Stimulated activated CD8-positive, alpha-beta memory T cell treated with anti-CD3 and anti-CD28 coated beads, Interleukin-12 subunit alpha, Interleukin-12 subunit beta, amount 100 ng/mL, for 24 hours (primary cell): ENCODE measurements around the gene ZNF521.

Experiments used
- DNase-seq: peaks from one replicate; pipeline ENCODE4 v3.0.0-alpha.2; 2020; ENCODE audit errors: extremely low read depth

ZNF521 gene

DNA sequence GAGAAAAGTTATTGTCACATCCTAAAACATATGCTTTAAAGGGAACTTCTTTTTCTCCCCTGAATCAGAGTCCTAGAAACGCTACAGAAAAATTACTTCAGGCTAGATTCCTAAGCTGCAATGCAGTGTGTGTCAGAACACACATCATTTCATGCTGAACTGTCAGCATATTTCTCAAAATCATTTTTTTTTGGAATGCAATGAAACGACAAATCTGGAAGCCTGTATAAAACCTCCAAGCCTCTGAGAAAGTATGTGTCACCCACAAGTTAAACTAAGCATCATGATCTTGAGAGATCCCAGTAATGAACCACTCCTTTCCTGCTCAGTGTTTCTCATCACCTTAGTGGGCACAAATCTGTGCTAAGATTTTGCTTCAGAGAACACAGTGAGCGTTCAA, 276.2 kb downstream of the ZNF521 start:
- no peak for DNase-seq

- DNase-seq, result no peak
These were observed 276.6 kb downstream of the ZNF521 start for GRCh38 chr18:25075331-25075730.

DNA sequence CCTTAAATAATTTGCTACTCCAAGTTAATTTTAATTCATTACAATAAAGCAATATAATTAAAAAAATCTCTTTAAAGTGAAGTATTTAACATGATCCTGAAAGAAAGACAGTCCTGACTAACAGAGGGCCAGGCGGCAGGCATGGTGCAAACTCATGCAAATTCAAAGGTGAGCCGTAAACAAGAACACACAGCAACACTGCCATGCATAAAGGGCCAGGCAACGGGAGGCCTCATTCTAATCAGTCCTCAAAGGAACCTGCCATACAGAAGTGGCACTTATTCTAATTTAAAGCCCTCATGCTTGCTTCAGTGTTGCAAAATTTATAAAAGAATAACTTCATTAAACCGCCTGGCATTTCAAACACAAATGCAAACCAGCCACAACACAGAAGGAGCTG, 277.0 kb downstream of the ZNF521 start:
- DNase-seq, result no peak

DNA sequence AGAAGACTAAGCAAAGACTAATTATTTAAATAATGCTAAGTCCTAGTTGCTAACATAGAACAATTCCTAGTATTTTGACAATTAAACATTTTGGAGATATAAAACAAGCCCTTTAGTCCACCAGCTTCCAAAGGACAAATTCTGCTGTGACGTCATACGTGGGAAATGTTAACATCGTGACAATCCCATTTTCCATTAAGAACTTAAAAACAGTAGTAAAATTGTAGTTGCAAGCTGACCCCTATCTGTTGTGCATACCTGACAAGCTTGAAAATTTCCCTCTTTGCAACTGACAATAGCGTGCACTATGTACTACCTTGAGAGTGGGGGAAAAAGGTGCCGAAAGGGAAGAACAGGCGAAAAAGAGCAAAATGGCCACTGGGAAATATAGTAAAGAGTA, 279.8 kb downstream of the ZNF521 start:
- no peak for DNase-seq

DNA sequence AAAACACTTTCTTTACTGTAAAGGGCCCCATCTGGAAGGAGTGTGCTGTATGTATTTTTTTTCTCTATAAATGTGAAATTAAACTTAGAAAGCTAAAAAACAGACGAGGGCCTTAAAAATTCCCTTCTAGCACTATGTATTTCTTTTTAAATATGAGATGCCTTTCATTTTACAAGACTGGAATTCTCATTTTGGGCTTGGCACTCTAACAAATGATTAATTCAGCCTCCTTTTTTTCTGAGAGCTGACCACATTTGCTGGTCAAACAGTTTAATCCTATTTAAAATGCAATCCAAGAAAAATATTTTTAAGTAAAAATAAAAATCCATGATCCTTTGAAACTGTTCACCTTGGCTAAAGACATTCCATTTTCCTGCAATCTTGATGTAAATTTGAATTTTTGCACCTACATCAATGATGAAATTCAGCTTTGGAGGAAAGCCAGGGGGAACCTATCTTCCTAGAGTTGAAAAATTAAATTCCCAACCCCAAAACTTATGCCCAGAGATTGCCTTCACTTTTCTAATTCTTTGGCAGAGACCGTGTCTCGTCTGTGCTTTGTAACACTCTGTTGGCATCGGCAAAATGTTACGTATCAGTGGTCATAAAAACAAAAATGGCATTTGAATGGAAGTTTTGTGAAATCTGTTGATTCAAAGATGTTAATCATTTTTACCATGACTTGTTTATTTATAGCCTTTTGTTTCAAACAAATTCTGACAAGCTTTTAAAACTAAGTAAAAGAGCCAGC, 284.5 kb downstream of the ZNF521 start:
- DNase-seq, result no peak

DNA sequence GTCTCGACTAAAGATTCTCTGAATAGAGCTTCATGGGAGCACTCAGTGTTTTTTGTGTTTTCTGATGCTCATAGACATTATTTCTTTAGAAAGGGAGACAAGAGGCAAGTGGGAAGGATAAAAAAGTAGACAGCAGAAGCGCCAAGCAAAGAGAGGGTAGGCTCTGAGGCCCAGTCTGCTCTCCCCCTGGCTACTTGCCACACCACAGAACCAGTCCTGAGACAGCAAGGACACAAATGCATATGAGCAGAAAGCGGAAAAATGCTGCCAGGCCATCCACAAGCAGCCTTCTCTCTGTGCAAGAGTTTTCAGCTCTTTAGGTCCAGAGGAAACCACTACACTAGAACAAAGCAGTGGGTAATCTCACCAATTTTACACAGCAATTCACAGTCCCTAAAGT, 285.4 kb downstream of the ZNF521 start:
- DNase-seq, result no peak

DNA sequence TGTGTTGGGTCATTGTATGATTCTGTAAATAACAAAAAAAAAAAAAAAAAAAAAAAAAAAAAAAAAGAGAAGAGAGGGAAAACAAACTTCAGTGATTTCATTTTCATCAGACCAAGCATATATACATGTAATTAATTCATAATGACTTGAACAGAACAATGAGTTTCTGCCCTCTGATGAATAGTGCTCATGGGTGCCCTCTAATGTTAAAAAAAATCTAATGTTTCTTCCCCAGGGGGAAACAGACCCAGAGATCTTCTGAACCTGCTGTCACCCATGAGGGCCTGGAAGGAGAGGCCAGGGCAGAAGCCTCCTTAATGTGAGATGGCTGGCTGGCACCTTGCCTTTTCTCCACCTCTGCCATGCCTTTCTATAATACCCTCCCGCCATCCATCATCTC, 289.2 kb downstream of the ZNF521 start:
- no peak for DNase-seq

DNA sequence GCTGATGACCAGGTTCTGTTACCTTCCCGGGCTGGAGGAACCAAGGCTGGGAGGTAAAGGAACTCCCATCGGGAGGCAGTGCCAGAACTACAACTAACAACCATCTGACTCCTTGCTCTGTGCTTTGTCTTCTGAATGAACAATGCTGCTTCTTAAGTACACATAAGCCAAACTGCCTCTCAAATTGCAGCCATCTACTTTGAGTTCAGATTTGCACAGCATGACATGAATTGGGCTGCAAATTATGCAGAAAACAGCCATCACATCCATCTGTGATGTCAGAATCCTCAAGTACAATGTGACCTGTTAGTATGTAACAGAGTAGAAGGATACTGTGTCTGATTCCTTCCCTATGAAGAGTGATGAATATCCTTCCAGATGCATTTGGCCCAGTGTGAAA, 290.6 kb downstream of the ZNF521 start:
- DNase-seq, result no peak

GRCh38 chr18:25058521-25058920, 293.4 kb downstream of the ZNF521 start:
- no peak for DNase-seq

GRCh38 chr18:25057491-25058050, 294.4 kb downstream of the ZNF521 start:
- no peak for DNase-seq

- DNase-seq, result no peak
These were observed 295.5 kb downstream of the ZNF521 start for GRCh38 chr18:25056429-25056828.

GRCh38 chr18:25055076-25055475, 296.9 kb downstream of the ZNF521 start:
- DNase-seq, result no peak

GRCh38 chr18:25053466-25053865, 298.5 kb downstream of the ZNF521 start:
- DNase-seq, result no peak

DNA sequence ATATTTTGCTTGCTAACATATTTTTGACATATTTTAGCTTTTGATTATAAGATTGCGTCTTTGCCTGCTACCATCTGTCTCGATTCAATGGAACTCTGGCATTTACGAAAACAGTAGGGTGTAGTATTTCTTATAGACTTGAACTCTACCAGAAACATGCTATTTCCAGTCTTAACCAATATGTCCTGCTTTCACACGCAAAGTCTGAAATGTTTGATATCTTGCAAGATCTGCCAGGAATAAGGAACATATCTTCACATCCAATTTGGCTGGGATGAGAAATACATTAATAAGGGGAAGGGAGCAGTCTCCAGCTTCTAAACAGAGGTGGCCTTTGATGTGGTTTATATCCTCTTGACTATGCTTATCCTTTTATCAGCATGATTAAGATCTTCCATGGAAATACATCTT, 299.4 kb downstream of the ZNF521 start:
- no peak for DNase-seq

GRCh38 chr18:25050605-25051004, 301.4 kb downstream of the ZNF521 start:
- no peak for DNase-seq

DNA sequence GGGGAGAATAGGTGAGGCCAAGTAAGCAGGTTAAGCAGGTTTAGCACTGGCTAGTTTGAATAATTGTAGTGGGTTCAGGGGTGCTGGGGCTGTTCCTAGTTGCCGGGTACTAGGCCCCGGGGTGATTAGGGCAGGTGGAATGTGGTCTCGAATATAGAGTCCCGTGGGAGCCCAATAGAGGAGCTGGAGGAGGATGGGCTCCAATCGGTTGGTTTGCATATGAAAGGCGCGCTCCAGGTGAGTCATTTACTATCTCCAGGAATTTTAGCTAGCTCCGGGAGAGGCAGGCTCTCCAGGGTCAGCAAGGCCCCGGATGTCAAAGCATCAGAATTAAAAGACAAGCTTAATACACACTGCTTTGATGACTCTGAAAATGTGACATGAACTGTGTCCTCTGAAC, 304.0 kb downstream of the ZNF521 start:
- no peak for DNase-seq

DNA sequence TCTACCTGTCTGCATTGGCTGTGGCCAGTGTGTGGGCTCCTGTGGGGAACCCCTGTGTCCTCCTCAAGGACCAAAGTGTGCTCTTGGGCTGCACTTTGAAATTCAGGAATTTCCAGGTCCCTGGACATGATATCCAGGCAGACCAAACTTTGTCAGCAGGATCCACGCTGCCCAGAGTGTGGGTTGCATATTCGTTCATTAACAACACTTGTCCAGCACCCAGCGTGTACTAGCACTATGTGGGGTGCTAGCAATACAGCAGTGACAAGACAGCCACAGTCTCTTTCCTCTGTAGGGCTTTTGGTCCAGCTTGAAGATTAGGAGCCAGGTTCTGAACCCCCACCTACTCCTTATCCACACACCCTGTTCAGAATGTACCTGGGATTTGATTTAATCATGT, 304.5 kb downstream of the ZNF521 start:
- DNase-seq, result no peak

DNA sequence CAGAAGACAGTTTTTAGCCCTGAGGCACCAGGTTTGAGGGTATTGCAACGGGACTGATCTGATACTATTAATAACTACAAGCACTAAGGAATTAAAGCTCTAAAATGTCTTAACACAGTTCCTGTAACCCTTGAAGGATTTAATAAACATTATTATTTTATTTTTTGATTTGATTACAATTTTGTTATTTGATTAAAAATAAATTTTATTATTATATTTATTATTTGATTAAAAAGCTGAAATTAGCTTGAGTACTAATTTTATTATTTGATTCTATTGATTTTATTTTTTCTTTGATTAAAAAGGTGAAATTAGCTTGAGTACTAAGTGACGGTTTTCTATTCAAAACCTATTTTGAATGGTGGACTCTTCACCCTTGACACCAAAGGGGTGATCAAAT, 307.3 kb downstream of the ZNF521 start:
- no peak for DNase-seq

DNA sequence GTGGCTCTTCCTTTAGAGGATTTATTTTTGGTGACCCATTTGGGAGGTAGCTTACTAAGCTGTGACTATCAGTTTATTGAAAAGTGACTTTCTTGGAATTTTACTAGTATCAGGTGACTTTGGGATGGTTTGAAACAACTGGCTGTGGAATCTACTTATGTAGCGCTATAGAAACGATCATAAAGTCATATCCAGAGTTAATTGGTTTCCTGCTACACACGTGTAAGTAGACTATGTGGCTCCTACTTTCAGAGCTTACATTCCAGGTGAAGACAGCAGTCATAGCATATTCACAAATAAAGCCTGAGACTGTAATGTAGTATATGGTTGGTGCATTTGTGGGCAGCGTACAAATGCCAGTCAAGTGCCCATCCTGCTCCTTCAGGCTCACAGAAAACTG, 308.9 kb downstream of the ZNF521 start:
- DNase-seq, result no peak

DNA sequence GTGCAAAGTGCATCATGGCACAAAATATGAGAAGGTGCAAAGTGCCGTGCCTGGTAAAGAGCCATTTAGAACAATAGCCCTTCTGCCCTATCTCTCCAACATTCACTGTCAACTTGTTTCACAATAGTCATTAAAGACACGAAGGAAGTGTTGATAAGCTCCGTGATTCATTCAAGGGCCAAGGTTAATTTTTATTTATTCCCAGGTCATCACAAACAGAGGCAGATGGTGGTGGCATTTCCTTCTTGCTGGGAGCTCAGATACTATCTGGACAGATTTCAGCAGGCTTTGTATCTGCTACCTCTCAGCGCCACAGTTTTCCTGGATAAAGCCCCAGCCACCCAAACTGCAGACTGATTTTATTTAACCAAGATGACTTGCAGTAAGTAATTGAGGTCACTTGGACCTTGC, 309.3 kb downstream of the ZNF521 start:
- no peak for DNase-seq

DNA sequence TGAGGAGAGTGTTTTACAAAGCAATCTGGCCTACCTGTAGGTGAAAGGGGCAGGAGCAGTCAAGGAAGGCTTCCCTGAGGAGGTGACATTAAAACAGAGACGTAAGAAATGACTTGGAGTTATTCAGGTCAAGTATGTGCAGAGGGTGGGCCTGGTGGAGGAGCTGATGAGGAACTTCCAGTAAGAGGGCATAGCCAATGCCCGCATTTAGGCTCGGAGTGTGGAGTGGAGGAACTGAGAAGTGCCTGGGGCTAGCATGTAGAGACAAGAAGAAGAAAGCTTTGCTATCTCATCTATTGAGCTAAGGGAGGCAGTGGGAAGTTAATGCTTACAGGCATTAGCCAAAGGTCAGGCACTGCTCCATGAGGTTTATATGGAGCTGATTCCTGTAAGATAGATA, 312.2 kb downstream of the ZNF521 start:
- DNase-seq, result no peak

- DNase-seq, result no peak
These were observed 313.7 kb downstream of the ZNF521 start for GRCh38 chr18:25038261-25038660.

- no peak for DNase-seq
These were observed 318.1 kb downstream of the ZNF521 start for GRCh38 chr18:25033747-25034471.
